Activated CD4-positive, alpha-beta T cell treated with anti-CD3 and anti-CD28 coated beads for 4 hours (primary cell): Measurements from ENCODE around the gene FFAR2.

Experiments
- DNase-seq, 2 donors: peaks; one replicate each; pipeline ENCODE4 v3.0.0-alpha.2; 2020

FFAR2 gene

GRCh38 chr19:35427187-35427586 is 20.9 kb upstream of the FFAR2 start:
- DNase-seq, result no peak

GRCh38 chr19:35429698-35430408 is 18.2 kb upstream of the FFAR2 start:
- DNase-seq, result no peak

- no peak for DNase-seq
Observed at GRCh38 chr19:35430409-35431144, 17.5 kb upstream of the FFAR2 start.

GRCh38 chr19:35431145-35431807 is 16.8 kb upstream of the FFAR2 start:
- no peak for DNase-seq

GRCh38 chr19:35432911-35433310 is 15.1 kb upstream of the FFAR2 start:
- no peak for DNase-seq

GRCh38 chr19:35433448-35433847 is 14.6 kb upstream of the FFAR2 start:
- no peak for DNase-seq

GRCh38 chr19:35435896-35436295 is 12.2 kb upstream of the FFAR2 start:
- DNase-seq, result no peak

GRCh38 chr19:35436477-35437405 is 11.3 kb upstream of the FFAR2 start:
- peak in 1 of 2 donors; percentile 4 for DNase-seq

GRCh38 chr19:35437406-35437951 is 10.6 kb upstream of the FFAR2 start:
- no peak for DNase-seq

- no peak for DNase-seq
Observed at GRCh38 chr19:35438096-35438495, 10.0 kb upstream of the FFAR2 start.

- no peak for DNase-seq
Observed at GRCh38 chr19:35438527-35438926, 9.5 kb upstream of the FFAR2 start.

GRCh38 chr19:35439921-35440320 is 8.1 kb upstream of the FFAR2 start:
- no peak for DNase-seq

- DNase-seq, result no peak
Observed at GRCh38 chr19:35442091-35442490, 6.0 kb upstream of the FFAR2 start.

GRCh38 chr19:35444735-35445134 is 3.3 kb upstream of the FFAR2 start:
- no peak for DNase-seq

- peak in 1 of 2 donors; percentile 5 for DNase-seq
Observed at GRCh38 chr19:35445826-35446593, 2.0 kb upstream of the FFAR2 start.

- no peak for DNase-seq
Observed at GRCh38 chr19:35449359-35450043, 1.4 kb downstream of the FFAR2 start.

GRCh38 chr19:35451338-35452096 is 3.5 kb downstream of the FFAR2 start:
- DNase-seq, result peak in 1 of 2 donors; percentile 6

- no peak for DNase-seq
Observed at GRCh38 chr19:35454663-35455062, 6.6 kb downstream of the FFAR2 start.

GRCh38 chr19:35455616-35456201 is 7.7 kb downstream of the FFAR2 start:
- no peak for DNase-seq

- no peak for DNase-seq
Observed at GRCh38 chr19:35457173-35457572, 9.1 kb downstream of the FFAR2 start.
